HepG2 (cell line): ENCODE measurements around the gene DCDC1. TPM values are rescaled to one million over a fixed set of nuclear protein-coding genes. Genes with fewer than 3 reads are reported as not detected.

Source experiments
- ATAC-seq: fragments of 200-7000 bp; cut with Tn5 transposase; 3 replicates; pipeline ENCODE4 v1.9.1; 2020; ENCODE audit warnings: mild to moderate bottlenecking, moderate library complexity
- BruUV-seq: library from RNA; stranded (reverse); fragments of 400-500 nt; replicated peaks from 2 replicates; lab custom pipeline; 2021; lab: Mats Ljungman, UMichigan
- CTCF ChIA-PET: fragments of 300-600 bp; formaldehyde crosslinking; extraction: SDS; loops from one replicate; lab custom pipeline; 2021; ENCODE audit warnings: low total read pairs, inconsistent platforms, low intra/inter-chr PET ratio; lab: Yijun Ruan, JAX
- POLR2A ChIA-PET: fragments of 350-600 bp; sonication (Branson Sonifier 250); formaldehyde crosslinking; loops from one replicate; lab custom pipeline; 2020; ENCODE audit warnings: antibody characterized with exemption, inconsistent platforms; lab: Yijun Ruan, JAX
- DNase-seq: peaks from one replicate; pipeline ENCODE4 v3.0.0-alpha.2; 2015; ENCODE audit warnings: low spot score
- FAIRE-seq: peaks from 3 replicates; lab custom pipeline; 2011; peaks lifted over from hg19 to GRCh38; lab: Jason Lieb, UNC
- H2AFZ ChIP-seq: one replicate; pipeline ENCODE4 v1.6.1; 2011; ENCODE audit warnings: low read length, inconsistent platforms
- H3K27ac ChIP-seq: fragments of 300-600 bp; 3 replicates; pipeline ENCODE4 v1.8.0; 2011; ENCODE audit warnings: mixed run types, mild to moderate bottlenecking, mixed read lengths, low read length, inconsistent platforms; ENCODE audit not compliant: insufficient read depth; ENCODE audit errors: extremely low read length
- H3K27me3 ChIP-seq, 2 experiments: fragments of 200-600 bp in 1 of 2; 2 replicates in 1 of 2; 3 replicates in 1 of 2; pipeline versions ENCODE4 v1.6.0 to v1.8.0; 2011; ENCODE audit warnings: low read length in 2 of 2, mild to moderate bottlenecking in 2 of 2, moderate library complexity in 2 of 2, inconsistent platforms in 1 of 2; ENCODE audit not compliant: insufficient read depth in 2 of 2, control insufficient read depth in 1 of 2
- H3K36me3 ChIP-seq, 2 experiments: fragments of 200-600 bp in 1 of 2; replicated peaks in 1 of 2; 2 replicates in 1 of 2; 3 replicates in 1 of 2; pipeline versions ENCODE4 v1.5.1 to v1.8.0; 2011; ENCODE audit warnings: low read length in 2 of 2, inconsistent platforms in 1 of 2; ENCODE audit not compliant: insufficient read depth in 2 of 2, control insufficient read depth in 1 of 2
- H3K4me1 ChIP-seq: 2 replicates; pipeline ENCODE4 v1.5.1; 2012; ENCODE audit warnings: low read length, inconsistent platforms; ENCODE audit not compliant: insufficient read depth
- H3K4me2 ChIP-seq: 2 replicates; pipeline ENCODE4 v1.6.0; 2011; ENCODE audit warnings: low read depth, low read length, inconsistent platforms
- H3K4me3 ChIP-seq, 3 experiments: fragments of 200-600 bp in 1 of 3; sonication (generic), shearing (Covaris generic) in 1 of 3; replicated peaks in 1 of 3; 2 replicates each; pipeline ENCODE4 v1.5.1; 2011 to 2016; ENCODE audit warnings: low read length in 3 of 3, inconsistent platforms in 2 of 3, low read depth in 2 of 3, mild to moderate bottlenecking in 2 of 3, control low read depth in 1 of 3, mixed read lengths in 1 of 3; ENCODE audit not compliant: insufficient read depth in 1 of 3
- H3K79me2 ChIP-seq: one replicate; pipeline ENCODE4 v1.6.1; 2011; ENCODE audit warnings: low read length, inconsistent platforms; ENCODE audit not compliant: insufficient read depth
- H3K9ac ChIP-seq: 2 replicates; pipeline ENCODE4 v1.6.0; 2011; ENCODE audit warnings: mild to moderate bottlenecking, low read depth, low read length, inconsistent platforms; ENCODE audit not compliant: insufficient read depth
- H3K9me3 ChIP-seq: 2 replicates; pipeline ENCODE4 v1.5.1; 2012; ENCODE audit warnings: mild to moderate bottlenecking, low read length
- H4K20me1 ChIP-seq: 2 replicates; pipeline ENCODE4 v1.6.0; 2011; ENCODE audit warnings: inconsistent platforms, mild to moderate bottlenecking, low read length, moderate library complexity; ENCODE audit not compliant: insufficient read depth
- EED ChIP-seq: sonication (generic); formaldehyde crosslinking; IDR thresholded peaks from 2 replicates; pipeline ENCODE4 v1.5.0; 2020; ENCODE audit warnings: mild to moderate bottlenecking, missing genetic modification reagents
- KLF15 ChIP-seq: sonication (generic); formaldehyde crosslinking; IDR thresholded peaks from 2 replicates; pipeline ENCODE4 v1.8.1; 2023; ENCODE audit warnings: borderline replicate concordance, mild to moderate bottlenecking, inconsistent platforms, missing genetic modification reagents, mixed read lengths
- PAX8 ChIP-seq: sonication (generic); formaldehyde crosslinking; IDR thresholded peaks from 2 replicates; pipeline ENCODE4 v1.8.0; 2022; ENCODE audit warnings: mild to moderate bottlenecking, missing genetic modification reagents, borderline replicate concordance
- TAF15 ChIP-seq: fragments of 200-400 bp; formaldehyde crosslinking; IDR thresholded peaks from one replicate; pipeline ENCODE4 v1.6.1; 2018; ENCODE audit warnings: mild to moderate bottlenecking, low read depth, low read length; ENCODE audit not compliant: poor library complexity, severe bottlenecking
- ZNF207 ChIP-seq: fragments of 450-650 bp; IDR thresholded peaks from 2 replicates; pipeline ENCODE4 v1.6.1; 2016; ENCODE audit warnings: antibody characterized with exemption, borderline replicate concordance
- ZNF225 ChIP-seq: sonication (generic); formaldehyde crosslinking; IDR thresholded peaks from 2 replicates; pipeline ENCODE4 v1.4.0; 2020; ENCODE audit warnings: mild to moderate bottlenecking, missing genetic modification reagents
- ZNF30 ChIP-seq: sonication (generic); formaldehyde crosslinking; IDR thresholded peaks from 2 replicates; pipeline ENCODE4 v1.5.0; 2020; ENCODE audit warnings: mild to moderate bottlenecking, missing genetic modification reagents
- ZNF362 ChIP-seq: sonication (generic); formaldehyde crosslinking; IDR thresholded peaks from 2 replicates; pipeline ENCODE4 v1.4.0; 2020; ENCODE audit warnings: missing genetic modification reagents, mild to moderate bottlenecking, borderline replicate concordance
- ZNF775 ChIP-seq: sonication (generic); formaldehyde crosslinking; IDR thresholded peaks from 2 replicates; pipeline ENCODE4 v1.4.0; 2020; ENCODE audit warnings: missing genetic modification reagents, mild to moderate bottlenecking, moderate library complexity, borderline replicate concordance
- ZNF781 ChIP-seq: sonication (generic); formaldehyde crosslinking; IDR thresholded peaks from 2 replicates; pipeline ENCODE4 v1.5.1; 2020; ENCODE audit warnings: borderline replicate concordance, mild to moderate bottlenecking, missing genetic modification reagents; ENCODE audit errors: not compliant biosample characterization
- WGBS: methylation state at CpG from one replicate; pipeline ENCODE4 v1.1.6; 2017; ENCODE audit warnings: low lambda C conversion rate; 5-methylcytosine and 5-hydroxymethylcytosine counted together
- in situ Hi-C: cut with HindIII; loops from 2 replicates; pipeline ENCODE4 v1.10.0; 2017; ENCODE audit warnings: low pct_unique_long_range_greater_than_20kb; ENCODE audit not compliant: extremely low pct_ligation_motif_present
- intact Hi-C: fragments of 100-400 bp; cut with micrococcal nuclease; formaldehyde crosslinking; loops from one replicate; pipeline ENCODE4 v1.10.0; 2022; ENCODE audit not compliant: unreplicated experiment
- polyA plus RNA-seq, 8 experiments: library from polyadenylated mRNA; depleted of rRNA in 3 of 8; stranded (reverse) in 7 of 8; unstranded in 1 of 8; fragments of >200 nt; fragmentation: Illumina TruSeq in 4 of 8; extraction: Trizol in 4 of 8; gene quantifications; 2 replicates each; pipeline versions ENCODE4 v1.2.1 to v1.2.3, GENCODE V29; 2011 to 2016; ENCODE audit warnings: low read depth in 4 of 8, missing spikeins in 1 of 8, mixed read lengths in 1 of 8; ENCODE audit not compliant: insufficient read depth in 1 of 8
- total RNA-seq, 5 experiments: library from RNA; depleted of rRNA; stranded (reverse); fragments of >200 nt; fragmentation: Illumina TruSeq; extraction: Trizol; gene quantifications; 2 replicates each; pipeline ENCODE4 v1.2.3, GENCODE V29; 2016; ENCODE audit warnings: low read depth in 1 of 5
- TF ChIP-seq, protein P1 (sequence below): sonication (generic); formaldehyde crosslinking; IDR thresholded peaks from 2 replicates; pipeline ENCODE4 v1.9.0; 2021; ENCODE audit warnings: missing genetic modification reagents, borderline replicate concordance
- TF ChIP-seq, protein P2 (sequence below): sonication (generic); formaldehyde crosslinking; IDR thresholded peaks from 2 replicates; pipeline ENCODE4 v1.8.0; 2022; ENCODE audit warnings: missing genetic modification reagents, mild to moderate bottlenecking, borderline replicate concordance
- TF ChIP-seq, protein P3 (sequence below): sonication (generic); formaldehyde crosslinking; conservative IDR thresholded peaks from 2 replicates; pipeline ENCODE4 v1.8.0; 2022; ENCODE audit warnings: missing genetic modification reagents

DCDC1 gene
- total and polyA plus RNA-seq, 2 of the 13 experiments (the other 11 are each of a cell fraction or from before 2014, with no cell fraction given) = 0.12 to 0.27 TPM

DNA sequence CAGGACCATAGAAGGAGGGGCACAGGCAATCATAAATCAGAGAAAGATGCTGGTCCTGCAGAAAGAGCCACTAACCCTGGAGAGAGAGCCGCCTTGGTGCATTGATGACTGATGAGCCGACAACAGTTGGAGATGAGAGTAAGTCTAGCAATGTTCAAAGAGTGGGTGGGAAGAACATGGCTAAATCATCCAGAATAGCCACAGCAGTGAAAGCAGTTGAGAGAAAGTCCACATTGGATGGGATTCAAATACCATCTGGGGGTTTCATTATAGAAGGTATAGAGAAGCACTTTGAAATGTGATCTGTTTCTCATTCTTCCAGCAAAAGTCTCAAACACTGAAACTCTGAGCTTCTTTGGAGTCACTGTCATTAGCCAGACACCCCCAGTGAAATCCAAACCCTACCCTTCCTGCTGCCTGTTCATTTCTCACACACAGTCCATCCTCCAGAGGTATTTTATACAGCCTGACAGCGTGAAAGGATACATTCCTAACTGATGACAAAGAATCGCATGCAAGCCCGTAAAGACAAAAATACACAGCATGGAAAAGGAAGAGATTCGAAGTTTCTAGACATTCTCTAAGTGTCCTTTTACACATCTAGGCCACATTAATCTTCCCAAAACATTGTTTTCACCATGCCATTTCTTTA, 480.3 kb downstream of the DCDC1 start (continued):
- TF ChIP-seq, protein P1, sequence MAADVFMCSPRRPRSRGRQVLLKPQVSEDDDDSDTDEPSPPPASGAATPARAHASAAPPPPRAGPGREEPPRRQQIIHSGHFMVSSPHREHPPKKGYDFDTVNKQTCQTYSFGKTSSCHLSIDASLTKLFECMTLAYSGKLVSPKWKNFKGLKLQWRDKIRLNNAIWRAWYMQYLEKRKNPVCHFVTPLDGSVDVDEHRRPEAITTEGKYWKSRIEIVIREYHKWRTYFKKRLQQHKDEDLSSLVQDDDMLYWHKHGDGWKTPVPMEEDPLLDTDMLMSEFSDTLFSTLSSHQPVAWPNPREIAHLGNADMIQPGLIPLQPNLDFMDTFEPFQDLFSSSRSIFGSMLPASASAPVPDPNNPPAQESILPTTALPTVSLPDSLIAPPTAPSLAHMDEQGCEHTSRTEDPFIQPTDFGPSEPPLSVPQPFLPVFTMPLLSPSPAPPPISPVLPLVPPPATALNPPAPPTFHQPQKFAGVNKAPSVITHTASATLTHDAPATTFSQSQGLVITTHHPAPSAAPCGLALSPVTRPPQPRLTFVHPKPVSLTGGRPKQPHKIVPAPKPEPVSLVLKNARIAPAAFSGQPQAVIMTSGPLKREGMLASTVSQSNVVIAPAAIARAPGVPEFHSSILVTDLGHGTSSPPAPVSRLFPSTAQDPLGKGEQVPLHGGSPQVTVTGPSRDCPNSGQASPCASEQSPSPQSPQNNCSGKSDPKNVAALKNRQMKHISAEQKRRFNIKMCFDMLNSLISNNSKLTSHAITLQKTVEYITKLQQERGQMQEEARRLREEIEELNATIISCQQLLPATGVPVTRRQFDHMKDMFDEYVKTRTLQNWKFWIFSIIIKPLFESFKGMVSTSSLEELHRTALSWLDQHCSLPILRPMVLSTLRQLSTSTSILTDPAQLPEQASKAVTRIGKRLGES (CRISPR knock-in tag) = no peak

DNA sequence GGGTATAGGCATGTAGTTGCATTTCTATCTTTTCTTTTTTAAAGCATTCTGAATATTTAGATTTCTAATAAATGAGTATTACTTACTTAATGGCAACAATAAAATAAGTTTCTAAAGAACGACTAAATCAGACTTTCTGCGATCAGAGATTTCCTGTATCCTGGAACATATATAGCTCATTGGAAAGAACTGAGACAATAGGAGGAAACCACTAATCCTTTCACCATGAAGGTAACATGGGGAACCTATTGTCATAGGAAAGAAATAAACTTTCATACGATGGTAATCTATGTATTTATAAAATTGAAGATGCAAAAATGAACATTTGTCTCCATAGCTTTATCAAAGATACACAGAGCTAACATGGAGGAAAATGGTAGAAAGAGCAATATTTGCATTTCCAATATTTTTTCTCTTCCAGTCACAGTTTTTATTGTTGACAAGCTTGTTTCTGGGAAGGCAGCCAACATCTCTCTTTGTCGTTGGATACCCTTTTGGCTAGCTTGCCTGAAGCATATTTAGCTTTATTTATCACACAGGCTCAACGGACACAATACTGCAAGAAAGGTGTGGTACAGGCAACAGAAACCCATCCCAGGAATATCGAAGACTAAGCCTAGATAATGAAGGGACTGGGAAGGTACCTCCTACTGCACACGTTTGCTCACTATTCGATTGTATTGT, 490.1 kb downstream of the DCDC1 start:
- no peak overlapping the region for H3K9ac ChIP-seq
- in situ Hi-C loops (no loop called here), intact Hi-C loops (no loop called here)
- ATAC-seq (no peak), FAIRE-seq (no peak), DNase-seq (no peak)
- H2AFZ ChIP-seq = no peak overlapping the region
- no peaks in the 10 kb centered on the region for H3K27me3 ChIP-seq
- no peaks in the 10 kb centered on the region for H3K9me3 ChIP-seq
- CTCF ChIA-PET = no interaction called here
- no peaks in the 10 kb centered on the region for H3K36me3 ChIP-seq
- H3K4me3 ChIP-seq = no peak overlapping the region
- BruUV-seq = no TSS peak
- POLR2A ChIA-PET = no interaction called here
- H4K20me1 ChIP-seq = no peaks in the 10 kb centered on the region
- H3K4me2 ChIP-seq = no peak overlapping the region
- H3K27ac ChIP-seq = no peak overlapping the region
- no peaks in the 10 kb centered on the region for H3K79me2 ChIP-seq
- 18% methylated on average over 8 of the region's 8 CpGs for WGBS
- no peaks in the 10 kb centered on the region for H3K4me1 ChIP-seq
- TF ChIP-seq, protein P2, sequence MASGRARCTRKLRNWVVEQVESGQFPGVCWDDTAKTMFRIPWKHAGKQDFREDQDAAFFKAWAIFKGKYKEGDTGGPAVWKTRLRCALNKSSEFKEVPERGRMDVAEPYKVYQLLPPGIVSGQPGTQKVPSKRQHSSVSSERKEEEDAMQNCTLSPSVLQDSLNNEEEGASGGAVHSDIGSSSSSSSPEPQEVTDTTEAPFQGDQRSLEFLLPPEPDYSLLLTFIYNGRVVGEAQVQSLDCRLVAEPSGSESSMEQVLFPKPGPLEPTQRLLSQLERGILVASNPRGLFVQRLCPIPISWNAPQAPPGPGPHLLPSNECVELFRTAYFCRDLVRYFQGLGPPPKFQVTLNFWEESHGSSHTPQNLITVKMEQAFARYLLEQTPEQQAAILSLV (CRISPR knock-in tag) = no peak
- no peak for TF ChIP-seq KLF15 (CRISPR knock-in tag)
- no peak for TF ChIP-seq EED (CRISPR knock-in tag)
- TF ChIP-seq, protein P3, sequence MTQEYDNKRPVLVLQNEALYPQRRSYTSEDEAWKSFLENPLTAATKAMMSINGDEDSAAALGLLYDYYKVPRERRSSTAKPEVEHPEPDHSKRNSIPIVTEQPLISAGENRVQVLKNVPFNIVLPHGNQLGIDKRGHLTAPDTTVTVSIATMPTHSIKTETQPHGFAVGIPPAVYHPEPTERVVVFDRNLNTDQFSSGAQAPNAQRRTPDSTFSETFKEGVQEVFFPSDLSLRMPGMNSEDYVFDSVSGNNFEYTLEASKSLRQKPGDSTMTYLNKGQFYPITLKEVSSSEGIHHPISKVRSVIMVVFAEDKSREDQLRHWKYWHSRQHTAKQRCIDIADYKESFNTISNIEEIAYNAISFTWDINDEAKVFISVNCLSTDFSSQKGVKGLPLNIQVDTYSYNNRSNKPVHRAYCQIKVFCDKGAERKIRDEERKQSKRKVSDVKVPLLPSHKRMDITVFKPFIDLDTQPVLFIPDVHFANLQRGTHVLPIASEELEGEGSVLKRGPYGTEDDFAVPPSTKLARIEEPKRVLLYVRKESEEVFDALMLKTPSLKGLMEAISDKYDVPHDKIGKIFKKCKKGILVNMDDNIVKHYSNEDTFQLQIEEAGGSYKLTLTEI (CRISPR knock-in tag) = no peak
- TF ChIP-seq ZNF781 = no peak
- TF ChIP-seq TAF15 = no peak
- no peak for TF ChIP-seq ZNF30
- no peak for TF ChIP-seq PAX8 (CRISPR knock-in tag)
- no peak for TF ChIP-seq ZNF225 (CRISPR knock-in tag)
- TF ChIP-seq ZNF207 = no peak
- no peak for TF ChIP-seq ZNF775 (CRISPR knock-in tag)
- TF ChIP-seq ZNF362 (CRISPR knock-in tag) = no peak
